Measurements from ENCODE around the gene ACTL10. TPM values are rescaled to one million over a fixed set of nuclear protein-coding genes. Genes with fewer than 3 reads are reported as not detected.

ACTL10 gene
- total RNA-seq, 1 donor from 2014 or later: not detected

DNA sequence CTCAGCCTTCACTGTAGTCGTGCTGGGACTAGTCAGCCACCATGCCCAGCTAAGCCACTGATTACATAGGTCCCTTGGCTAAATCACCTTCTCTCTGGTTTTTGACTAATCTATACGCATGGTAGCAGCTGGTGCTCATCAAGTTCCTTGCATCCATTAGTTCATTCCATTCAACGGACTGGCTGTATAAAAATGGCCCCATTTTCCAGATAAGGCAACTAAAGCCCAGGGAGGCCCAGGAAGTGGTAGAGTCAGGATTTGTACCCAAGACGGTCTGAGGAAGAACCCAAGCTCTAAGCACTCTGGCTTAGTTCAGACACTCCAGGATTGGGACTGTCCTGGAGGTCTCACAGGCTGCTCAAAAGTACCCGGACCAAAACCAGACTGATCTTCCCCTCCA is 14.5 kb downstream of the ACTL10 start:
- Mint-ChIP-seq H3K4me1 (ENCODE audit: unreplicated experiment) (no peaks in the 10 kb centered on the region), H3K36me3 (ENCODE audit: low read depth, unreplicated experiment) (peaks cover 4% of the 10 kb centered on the region), H3K9me3 (ENCODE audit: unreplicated experiment) (no peaks in the 10 kb centered on the region), H3K4me3 (ENCODE audit: unreplicated experiment) (no peak overlapping the region), H3K27ac (ENCODE audit: unreplicated experiment) (no peak overlapping the region), H3K27me3 (ENCODE audit: unreplicated experiment) (peaks cover 4% of the 10 kb centered on the region)
- TF ChIP-seq, protein P1, sequence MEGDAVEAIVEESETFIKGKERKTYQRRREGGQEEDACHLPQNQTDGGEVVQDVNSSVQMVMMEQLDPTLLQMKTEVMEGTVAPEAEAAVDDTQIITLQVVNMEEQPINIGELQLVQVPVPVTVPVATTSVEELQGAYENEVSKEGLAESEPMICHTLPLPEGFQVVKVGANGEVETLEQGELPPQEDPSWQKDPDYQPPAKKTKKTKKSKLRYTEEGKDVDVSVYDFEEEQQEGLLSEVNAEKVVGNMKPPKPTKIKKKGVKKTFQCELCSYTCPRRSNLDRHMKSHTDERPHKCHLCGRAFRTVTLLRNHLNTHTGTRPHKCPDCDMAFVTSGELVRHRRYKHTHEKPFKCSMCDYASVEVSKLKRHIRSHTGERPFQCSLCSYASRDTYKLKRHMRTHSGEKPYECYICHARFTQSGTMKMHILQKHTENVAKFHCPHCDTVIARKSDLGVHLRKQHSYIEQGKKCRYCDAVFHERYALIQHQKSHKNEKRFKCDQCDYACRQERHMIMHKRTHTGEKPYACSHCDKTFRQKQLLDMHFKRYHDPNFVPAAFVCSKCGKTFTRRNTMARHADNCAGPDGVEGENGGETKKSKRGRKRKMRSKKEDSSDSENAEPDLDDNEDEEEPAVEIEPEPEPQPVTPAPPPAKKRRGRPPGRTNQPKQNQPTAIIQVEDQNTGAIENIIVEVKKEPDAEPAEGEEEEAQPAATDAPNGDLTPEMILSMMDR (IDR thresholded peaks at IDR 0.05; ENCODE audit: unreplicated experiment): no peak
- no peak for DNase-seq (ENCODE audit: low spot score)

DNA sequence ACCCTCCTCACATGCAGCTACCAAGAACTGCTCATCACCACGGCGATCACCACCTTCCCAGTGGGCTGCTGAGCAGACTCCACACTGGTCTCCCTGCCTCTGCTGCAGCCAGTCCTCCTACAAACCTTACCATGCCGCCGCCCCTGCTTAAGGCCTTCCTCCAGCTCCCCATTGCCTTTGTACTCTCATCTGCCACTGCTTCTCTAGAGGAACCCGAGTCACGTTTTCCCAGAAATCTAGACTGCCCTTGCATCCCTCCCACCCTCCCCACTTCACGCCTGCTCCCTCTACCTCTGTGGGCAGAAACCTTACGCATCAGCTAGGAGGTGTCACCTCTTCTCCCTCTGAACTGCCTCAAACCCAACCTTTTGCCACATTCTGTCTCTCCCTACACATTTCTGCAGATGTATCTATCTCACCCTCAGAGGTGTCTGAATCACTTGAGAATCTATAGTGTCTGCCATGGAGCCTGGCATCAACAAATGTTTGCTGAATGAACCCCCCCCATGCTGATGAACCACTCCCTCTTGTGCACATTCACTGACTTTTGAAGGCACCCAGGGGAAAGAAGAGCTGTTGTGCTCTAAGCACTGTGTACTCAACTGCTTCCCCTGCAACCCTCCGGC is 15.1 kb downstream of the ACTL10 start:
- Mint-ChIP-seq H3K27ac (ENCODE audit: unreplicated experiment) (no peak overlapping the region), H3K4me1 (ENCODE audit: unreplicated experiment) (peaks cover 3% of the 10 kb centered on the region), H3K36me3 (ENCODE audit: low read depth, unreplicated experiment) (peaks cover 4% of the 10 kb centered on the region), H3K27me3 (ENCODE audit: unreplicated experiment) (peaks cover 2% of the 10 kb centered on the region), H3K9me3 (ENCODE audit: unreplicated experiment) (no peaks in the 10 kb centered on the region), H3K4me3 (ENCODE audit: unreplicated experiment) (no peak overlapping the region)
- TF ChIP-seq, protein P1 (IDR thresholded peaks at IDR 0.05; ENCODE audit: unreplicated experiment): no peak
- no peak for DNase-seq (ENCODE audit: low spot score)

DNA sequence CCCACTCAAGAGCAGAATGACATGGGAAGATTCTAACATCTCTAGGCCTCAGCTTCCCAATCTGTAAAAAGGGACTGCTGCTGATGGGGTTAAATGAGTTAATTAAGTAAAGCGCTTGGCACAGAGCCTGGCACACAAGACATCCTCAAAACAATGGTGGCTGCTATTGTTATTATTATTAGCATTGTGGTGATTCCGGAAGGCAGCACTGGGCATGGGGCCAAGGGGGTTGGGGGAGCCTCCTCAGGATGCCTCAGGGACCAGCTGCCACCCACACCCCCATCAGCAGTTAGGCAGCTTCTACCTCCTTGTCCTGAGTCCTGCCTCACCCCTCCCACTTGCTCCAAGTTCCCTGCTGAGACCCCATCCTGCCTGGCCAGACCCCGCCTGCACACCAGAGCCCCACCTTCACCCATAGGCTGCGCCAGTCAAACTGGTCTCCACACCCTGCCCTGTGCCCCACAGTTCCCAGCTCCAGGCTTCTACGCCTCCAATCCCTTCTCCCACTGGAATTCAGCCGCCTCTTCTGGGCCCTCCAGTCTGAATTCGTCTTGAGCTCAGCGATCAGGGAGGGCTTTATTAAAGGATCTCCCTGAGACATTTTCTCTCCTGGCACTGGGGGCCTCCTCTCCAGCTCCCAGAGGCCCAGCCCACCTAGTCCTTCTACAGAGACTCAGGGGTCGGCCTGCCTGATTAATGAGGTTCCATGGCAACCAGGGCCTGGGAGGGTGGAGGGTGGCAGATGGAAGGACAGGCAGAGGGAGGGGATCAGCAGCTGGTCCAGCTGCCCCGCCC is 18.0 kb downstream of the ACTL10 start:
- Mint-ChIP-seq H3K4me1 (ENCODE audit: unreplicated experiment) (peaks cover 4% of the 10 kb centered on the region), H3K27me3 (ENCODE audit: unreplicated experiment) (peaks cover 3% of the 10 kb centered on the region), H3K36me3 (ENCODE audit: low read depth, unreplicated experiment) (no peaks in the 10 kb centered on the region), H3K4me3 (ENCODE audit: unreplicated experiment) (peak overlapping the region; percentile 42), H3K27ac (ENCODE audit: unreplicated experiment) (no peak overlapping the region), H3K9me3 (ENCODE audit: unreplicated experiment) (no peaks in the 10 kb centered on the region)
- no peak for DNase-seq (ENCODE audit: low spot score)
- TF ChIP-seq, protein P1 (IDR thresholded peaks at IDR 0.05; ENCODE audit: unreplicated experiment): no peak

DNA sequence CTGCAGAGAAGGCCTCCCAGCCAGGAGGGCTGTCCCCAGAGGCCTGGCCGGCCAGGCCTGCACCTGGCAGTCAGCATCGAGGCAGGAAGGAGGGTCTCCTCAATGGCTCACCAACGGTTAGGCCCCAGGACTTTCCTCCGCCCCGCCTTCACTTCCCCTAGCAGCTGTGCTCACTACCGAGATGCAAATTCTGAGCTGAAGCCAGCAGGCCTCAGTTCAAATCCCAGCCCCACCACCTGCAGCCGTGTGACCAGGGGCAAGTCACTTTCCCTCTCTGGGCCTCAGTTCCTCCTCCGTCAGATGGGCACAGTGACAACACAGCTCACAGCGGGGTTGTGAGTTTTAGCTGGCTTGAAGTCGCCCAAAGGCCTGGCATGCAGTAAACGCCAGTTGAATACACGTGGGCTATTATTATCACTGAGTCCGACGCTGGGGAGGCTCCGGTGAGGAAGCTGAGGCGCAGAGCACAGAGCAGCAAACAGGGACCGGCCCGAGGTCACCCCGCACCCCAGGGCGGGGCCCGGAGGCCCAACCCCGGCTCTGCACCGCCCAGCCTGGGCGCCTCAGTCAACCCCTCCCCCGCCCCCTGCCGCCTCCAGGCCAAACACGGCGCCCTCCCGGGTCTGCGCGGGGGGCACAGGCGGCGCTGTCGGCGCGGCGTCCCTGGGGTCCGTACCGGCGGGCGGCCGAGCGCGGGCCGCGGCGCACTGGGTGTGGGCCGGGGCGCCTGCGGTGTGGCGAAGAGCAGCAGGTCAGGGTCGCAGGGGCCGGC is 18.8 kb downstream of the ACTL10 start:
- H3K27ac Mint-ChIP-seq (ENCODE audit: unreplicated experiment): no peak overlapping the region
- peak overlapping the region; percentile 83 for H3K4me3 Mint-ChIP-seq (ENCODE audit: unreplicated experiment)
- DNase-seq (ENCODE audit: low spot score): no peak
- peaks cover 7% of the 10 kb centered on the region for H3K4me1 Mint-ChIP-seq (ENCODE audit: unreplicated experiment)
- no peaks in the 10 kb centered on the region for H3K36me3 Mint-ChIP-seq (ENCODE audit: low read depth, unreplicated experiment)
- TF ChIP-seq, protein P1 (IDR thresholded peaks at IDR 0.05; ENCODE audit: unreplicated experiment): no peak
- H3K27me3 Mint-ChIP-seq (ENCODE audit: unreplicated experiment): peaks cover 3% of the 10 kb centered on the region
- no peaks in the 10 kb centered on the region for H3K9me3 Mint-ChIP-seq (ENCODE audit: unreplicated experiment)

All from endothelial cell (in vitro differentiated cells).